HG02571 (cell line): ENCODE results near the gene PRPF19.

Source experiments
- ATAC-seq: cut with Tn5 transposase; IDR thresholded peaks from one replicate; pipeline ENCODE4 v1.9.1; 2021; ENCODE audit warnings: mild to moderate bottlenecking, moderate library complexity; ENCODE audit not compliant: unreplicated experiment

Gene PRPF19

GRCh38 chr11:60847281-60847680 is 59.1 kb downstream of the PRPF19 start:
- ATAC-seq, result no peak

GRCh38 chr11:60845338-60845737 is 61.0 kb downstream of the PRPF19 start:
- ATAC-seq, result no peak

DNA sequence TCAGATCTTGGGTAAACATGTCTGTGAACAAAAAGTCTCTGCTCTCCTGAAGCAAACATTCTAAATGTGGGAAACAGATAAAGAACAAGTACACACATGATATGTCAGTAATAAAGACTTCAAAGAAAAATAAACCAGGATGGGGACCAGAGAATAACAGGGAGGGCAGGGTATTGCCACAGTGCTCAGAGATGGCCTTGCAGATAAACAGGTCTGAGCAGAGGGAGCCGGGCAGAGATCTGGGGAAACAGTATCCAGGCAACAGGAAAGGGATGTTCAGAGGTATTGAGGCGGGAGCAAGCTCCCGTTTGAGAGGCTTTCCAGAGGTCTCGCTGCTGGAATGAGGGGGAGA is 61.5 kb downstream of the PRPF19 start:
- ATAC-seq, result no peak

- no peak for ATAC-seq
Observed at GRCh38 chr11:60844045-60844869, 62.1 kb downstream of the PRPF19 start.

DNA sequence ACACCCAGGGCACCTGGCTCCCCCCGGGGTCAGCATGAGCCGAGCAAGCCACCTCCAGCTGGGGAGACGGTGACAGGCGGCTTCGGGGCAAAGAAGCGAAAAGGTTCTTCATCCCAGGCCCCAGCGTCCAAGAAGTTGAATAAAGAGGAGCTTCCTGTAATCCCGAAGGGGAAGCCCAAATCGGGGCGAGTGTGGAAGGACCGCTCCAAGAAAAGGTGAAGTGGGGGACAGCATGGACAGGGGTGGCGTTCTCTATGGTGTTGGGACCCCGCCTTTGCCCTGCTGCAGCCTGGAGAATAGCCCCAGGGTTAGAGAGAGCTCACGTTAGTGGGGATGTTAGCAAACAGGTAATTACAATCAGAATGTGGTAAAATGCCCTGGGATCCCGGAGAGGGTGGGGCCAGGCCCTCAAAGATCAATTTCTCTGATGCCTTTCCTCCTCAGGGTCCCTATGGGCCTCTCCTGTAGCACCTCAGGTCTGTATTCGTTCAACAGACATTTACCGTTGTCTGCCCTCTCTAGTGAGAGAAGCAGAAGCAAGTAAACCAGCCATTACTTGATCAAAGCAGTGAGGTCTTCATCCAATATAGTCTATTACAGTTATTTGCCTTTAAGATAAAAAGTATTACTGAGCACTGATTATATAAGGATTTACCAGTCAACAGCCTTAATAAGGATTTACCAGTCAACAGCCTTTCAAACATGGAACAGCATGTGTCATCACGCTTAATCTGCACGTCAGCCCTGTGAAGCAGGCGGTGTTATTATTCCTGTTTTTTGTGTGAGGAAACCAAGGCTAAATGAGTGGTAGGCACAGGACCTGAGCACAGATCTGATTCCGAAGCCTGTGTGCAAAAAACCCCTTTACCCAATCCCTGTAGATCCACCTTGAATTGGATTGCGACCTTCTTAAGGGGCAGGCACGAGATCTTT is 63.5 kb downstream of the PRPF19 start:
- ATAC-seq, result no peak

DNA sequence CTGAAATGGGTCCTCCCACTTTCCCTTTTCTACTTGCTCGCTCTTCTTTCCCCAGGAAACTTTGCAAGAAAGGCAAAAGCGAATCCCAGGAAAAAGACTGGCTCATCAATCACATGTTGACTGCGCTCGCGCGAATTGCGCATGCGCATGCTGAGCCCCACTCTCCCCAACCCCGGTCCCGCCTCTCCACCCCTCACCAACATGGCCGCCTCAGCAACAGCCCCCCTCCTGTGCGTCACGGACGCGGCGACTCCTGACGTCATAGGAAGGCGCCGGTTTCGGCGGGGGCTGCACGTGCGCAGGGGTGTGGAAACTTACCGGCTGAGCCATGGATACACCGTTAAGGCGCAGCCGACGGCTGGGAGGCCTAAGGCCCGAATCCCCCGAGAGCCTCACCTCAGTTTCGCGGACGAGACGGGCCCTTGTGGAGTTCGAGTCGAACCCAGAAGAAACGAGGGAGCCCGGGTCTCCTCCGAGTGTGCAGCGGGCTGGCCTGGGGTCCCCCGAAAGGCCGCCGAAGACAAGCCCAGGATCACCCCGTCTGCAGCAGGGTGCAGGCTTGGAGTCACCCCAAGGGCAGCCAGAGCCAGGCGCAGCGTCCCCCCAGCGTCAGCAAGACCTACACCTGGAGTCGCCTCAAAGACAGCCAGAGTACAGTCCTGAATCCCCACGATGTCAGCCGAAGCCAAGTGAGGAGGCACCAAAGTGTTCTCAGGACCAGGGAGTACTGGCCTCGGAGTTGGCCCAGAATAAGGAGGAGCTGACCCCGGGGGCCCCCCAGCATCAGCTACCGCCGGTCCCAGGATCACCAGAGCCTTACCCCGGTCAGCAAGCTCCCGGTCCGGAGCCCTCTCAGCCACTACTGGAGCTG is 64.4 kb downstream of the PRPF19 start, which contains the start of gene CCDC86:
Gene CCDC86, plus strand, starts transcription at position 317 of the 871 bp plus-strand sequence. Its CDS starts 12 bp downstream, at position 329.
- peak; percentile 76 for ATAC-seq
